ENCODE measurements around the gene DGKI.

DGKI gene

DNA sequence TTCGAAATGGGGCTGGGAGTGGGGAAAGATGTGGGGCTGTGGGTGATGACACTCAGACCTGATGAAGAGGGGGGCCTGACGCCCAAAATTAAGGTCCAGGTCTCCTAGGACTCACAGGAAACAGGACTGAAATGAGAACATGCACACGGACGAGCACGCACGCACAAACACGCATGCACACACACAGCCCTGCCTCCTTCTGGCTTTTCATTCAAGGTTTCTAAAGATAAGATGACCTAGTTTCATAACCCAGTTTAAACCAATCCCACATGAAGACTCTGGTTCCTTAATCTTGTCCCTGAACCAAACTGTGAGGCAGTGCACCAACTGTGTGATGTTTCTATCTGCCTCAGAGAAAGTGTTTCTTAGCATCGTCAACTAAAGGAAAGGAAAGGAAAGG is 162.0 kb downstream of the DGKI start:
- no peak for DNase-seq

DNA sequence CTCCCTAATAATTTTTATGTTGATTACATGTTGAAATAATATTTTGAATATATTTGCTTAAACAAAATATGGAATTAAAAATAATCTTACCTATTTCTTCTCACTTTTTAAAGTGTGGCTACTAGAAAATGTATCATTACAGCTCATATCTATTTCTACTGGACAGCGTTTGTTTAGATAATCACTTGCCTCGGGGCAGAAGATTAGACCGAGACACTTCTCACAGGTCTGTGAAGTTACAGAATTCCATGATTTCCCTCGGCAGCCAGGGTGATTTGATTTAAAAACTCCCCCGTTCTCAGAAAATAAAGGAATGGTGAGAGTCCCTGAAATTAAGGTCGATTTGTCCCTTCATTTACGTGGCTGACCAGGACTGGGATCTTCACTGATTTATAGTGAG is 162.5 kb downstream of the DGKI start:
- no peak for DNase-seq

DNA sequence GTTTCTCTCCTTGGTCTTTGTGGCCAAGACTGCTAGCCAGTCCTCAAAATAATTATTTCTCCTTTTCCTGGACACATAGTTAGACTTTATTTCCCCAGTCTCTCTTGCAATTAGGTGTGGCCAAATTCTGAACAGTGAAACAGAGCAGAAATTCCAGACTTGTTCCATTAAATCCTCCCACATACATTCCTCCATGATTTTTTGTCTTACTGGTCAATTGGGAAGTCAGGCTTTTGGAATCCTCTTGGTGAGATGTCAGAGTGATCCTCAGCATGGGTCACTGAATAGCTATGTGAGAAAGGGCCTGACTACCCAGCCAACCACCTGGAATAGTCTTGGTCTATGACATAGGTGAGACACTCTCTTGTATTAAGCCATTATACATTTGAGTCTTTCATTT is 164.2 kb downstream of the DGKI start:
- peak; percentile 91 for DNase-seq

DNA sequence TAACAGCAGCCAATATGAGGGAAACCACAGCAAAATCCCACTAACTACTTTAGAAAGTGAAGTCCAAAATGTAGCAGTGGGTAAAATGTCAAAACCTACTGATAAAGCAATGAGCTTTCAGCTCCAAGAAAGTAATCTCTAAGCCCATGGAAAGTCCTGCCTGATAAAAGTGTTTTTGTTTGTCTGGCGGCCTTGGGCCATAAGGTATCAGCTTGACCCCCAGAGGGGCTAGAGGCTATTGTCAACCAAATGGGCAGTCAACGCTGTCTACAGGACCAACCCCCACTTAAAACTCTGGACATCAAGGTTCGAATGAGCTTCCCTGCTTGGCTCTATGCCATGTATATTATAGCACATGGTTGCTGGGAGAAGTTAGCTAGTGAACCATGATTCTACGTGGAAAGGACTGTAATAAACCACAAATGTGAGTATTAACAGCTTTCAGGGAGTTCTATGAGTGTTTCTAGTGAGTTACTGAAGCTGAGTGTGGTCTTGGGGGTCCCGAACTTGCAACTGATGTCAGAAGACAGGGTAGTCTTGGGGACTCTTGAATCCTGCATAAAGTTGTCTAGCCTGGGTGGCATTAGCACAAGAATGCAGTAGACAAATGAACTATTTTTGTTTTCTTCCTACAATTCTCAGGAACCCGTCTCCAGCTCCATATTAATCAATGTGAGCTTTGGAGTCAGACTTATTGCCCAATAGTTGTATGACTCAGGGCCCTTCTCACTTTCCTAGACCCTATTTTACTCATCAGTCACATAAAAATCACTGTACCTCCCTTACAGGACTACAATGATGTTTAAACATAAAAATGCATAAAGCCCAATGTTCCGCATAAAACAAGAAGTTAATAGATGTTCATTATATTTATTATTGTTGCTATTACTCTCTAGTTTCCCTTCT is 164.9 kb downstream of the DGKI start:
- peak; percentile 93 for DNase-seq

DNA sequence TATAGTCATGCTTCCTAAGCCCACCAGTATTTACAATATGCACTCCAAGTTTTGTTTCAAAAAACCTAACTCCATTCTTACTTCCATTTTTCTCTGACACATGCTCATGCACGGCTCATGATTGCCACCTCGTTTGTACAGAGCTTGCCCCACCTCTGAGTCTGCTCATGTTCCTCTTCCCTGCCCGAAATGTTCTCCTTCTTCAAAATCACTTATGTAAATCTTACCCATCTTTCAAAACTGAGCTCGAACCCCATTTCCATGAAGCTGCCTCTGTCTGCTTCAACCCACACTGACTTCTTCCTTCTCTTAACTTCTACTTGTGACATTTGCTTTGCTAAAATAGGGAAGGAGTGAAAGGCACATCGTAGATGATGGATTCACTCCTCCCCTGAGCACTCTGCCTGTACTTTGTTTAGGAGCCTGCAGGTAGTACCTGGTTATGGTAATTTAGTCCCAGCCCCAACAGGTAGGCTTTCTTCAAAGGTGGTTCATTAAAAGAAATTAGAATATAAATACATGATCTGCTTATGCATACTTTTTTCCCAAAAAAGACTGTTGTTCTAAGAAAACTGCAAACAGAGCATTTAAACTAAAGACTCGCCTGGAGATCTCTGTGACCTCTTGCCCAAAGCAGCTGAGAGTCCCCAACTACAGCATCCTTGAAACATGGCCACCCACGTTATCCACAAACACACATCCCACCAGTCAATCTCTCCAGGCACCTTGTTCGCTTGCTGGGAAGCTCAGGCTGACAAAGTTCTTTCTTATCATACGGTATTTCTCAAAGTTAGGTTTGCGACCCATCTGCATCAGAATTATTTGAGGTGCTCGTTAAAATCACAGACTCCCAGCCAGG is 172.0 kb downstream of the DGKI start:
- no peak for DNase-seq

DNA sequence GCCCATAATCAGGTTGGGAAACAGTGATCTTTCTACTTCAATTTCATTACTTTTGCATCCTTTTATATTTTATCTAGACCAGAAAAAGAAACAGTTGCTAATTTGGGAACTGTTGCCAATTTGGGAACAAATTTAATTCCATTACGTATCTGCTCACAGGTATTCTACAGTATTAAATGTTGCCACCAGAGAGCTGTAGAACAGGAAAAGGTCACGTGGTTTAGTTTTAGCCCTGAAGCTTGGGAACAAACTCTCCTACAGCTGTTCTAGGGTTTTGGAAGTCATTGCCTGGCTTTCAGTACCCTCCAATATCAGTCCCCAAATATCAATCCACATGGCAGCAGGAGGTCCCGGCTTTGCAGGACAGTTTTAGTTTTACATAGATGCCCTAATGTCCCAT is 172.7 kb downstream of the DGKI start:
- no peak for DNase-seq

DNA sequence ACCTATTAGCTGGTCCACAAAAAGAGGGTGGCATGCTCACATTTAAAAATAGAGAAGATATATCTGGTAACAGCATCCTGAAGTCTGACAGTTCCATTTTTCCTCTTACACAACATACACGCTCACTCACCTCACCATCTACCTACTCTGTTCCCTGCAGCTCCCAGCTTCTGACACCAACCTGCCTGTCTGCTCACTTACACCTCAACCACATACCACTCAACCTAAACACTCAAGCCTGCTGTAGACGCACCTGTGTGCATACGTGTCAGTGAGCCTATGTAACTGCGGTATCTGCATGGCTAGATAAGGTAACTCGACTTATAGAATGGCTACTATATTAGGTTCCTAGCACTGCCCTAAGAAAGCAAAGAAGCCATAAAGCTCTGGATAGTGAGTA is 174.9 kb downstream of the DGKI start:
- DNase-seq, result no peak

DNA sequence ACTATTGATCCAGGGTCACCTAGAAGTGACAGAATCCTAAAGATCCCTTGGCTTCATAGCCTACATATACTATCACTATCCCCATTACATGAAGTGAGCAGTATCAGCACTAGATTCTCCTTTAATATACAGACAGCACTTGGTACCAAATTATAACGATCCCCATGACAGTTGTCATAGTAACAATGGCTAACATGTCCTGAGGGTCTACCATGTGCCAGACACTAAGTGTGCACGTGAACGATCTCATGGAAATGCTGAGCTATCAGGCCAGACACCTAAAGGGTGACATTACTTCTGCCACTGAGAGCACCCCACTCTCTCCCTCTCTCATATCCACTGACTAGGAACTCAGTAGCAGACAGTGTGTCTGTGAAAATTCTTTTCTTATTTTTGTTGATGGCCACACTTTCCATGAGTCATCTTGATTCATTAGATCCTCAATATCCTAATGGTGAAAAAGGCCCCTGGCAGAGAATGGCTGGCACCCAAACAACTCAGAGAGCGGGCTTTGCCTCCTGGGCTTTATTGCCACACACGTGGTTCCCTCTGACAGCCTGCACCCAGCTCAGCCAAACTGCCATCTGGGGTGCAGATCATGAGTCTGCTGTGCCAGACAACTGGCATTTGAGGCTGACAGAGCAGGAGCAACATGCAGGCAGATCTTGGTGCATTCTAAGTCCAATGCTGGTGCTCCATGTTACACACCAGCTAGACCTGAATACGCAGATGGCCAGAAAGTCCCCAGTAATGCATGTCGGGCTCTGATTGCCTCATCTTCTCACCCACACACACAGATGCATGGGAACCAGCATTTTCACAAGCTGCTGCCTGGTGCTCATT is 176.3 kb downstream of the DGKI start:
- peak; percentile 65 for DNase-seq

DNA sequence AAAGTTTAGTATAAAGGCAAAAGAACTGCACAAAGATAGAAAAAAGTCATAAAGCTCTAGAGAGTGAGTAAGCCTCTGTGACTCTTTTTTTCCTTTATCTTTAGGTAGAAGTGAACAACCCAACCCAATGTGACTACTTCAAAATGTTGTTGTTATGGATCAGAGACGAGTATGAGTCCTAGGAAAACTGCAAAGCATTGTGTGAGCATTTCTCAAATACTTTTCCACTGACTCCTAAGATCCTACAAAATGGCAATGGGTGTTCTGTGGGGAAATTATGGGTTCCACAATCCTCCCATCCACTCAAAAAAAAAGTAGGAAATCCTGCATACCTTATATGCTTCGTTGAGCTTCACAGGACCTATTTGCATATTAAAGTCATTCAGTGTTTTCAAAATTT is 177.1 kb downstream of the DGKI start:
- DNase-seq, result peak; percentile 75

DNA sequence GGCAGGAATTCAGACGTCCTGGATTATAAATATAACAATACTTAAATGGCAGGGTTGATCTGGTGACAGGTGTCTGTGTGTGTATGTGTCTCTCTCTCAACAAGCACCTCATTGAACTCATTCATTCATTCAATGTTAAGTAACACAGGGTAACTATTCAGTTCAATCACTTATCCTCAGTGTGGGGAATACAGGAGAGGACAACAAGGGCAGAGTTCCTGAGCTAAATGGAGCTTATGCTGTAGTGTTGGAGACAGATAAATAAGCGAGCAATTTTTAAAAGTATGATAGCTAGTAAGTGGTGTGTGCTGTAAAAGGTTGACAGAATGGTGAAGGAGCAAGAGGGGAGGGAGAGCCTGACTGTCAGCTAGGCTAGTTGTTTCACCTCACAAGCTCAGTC is 178.4 kb downstream of the DGKI start:
- DNase-seq, result no peak

DNA sequence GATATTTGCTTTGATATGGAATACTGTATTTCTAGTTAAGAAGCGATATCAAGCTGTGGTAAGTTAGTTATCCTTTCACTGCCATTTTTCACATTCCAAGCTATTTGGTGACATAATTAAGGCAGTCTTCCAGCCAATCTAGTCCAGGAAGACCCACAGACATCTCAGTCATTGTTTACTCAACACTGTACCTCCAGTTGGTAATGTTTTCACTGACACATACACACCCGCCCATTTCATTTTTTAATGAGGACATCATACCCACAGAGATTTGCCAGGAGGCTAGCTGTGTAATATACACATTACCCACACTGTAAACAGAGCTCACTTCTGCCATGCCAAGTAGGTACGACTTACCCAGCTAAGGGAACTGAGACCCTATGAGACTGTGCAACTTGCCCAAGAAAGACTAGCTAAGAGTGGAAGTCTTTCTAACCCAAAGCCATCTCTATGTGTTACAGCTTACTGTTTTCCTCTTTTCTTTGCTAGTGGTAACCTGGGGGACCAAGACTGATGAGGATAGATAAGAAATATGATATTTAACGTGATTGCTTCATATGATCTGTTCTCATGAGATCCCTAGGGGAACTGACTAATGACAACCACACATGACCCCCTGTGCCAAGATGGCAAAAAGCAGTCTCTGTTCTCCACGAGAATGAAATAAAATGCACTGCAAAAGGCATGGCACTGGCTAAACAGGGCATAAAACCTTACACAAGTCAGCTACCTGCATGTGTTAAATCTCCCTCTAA is 179.0 kb downstream of the DGKI start:
- peak; percentile 92 for DNase-seq

DNA sequence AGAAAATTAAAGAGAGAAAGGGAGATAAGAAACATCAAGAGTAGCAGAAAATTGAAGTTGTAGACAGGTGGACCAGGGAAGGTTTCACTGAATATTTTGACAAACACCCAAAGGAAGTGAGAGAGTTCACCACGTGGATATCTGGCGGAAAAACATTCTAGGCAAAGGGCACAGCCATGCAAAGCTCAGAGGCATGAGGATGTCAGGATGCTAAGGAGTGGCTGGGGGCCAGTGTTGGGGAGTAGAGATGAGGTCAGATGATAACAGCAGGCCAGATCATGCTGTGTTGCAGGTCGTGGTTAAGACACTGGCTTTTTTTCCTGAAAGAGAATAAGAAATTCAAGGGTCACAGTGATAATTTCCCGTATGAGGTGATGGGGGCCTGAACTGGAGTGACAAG is 181.9 kb downstream of the DGKI start:
- DNase-seq, result no peak

DNA sequence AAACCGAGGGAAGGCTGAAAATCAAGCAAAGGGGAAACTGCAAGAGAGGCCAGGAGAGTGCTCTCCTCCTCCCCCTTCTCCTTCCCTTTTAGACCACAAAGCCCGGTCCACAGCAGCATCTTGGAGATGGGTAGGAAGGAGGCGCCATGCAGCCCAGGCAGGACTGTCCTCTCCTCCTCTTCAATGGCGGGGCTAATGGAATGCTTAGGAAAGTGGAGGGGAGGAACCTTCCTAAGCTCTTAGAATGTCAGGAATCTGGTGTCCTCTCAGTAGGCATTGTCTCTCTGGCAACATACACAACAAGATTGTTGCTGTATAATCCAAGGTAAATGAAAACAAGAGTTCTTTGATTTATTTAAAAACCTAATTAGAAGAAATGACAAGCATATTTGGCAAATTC is 185.1 kb downstream of the DGKI start:
- peak; percentile 14 for DNase-seq

DNA sequence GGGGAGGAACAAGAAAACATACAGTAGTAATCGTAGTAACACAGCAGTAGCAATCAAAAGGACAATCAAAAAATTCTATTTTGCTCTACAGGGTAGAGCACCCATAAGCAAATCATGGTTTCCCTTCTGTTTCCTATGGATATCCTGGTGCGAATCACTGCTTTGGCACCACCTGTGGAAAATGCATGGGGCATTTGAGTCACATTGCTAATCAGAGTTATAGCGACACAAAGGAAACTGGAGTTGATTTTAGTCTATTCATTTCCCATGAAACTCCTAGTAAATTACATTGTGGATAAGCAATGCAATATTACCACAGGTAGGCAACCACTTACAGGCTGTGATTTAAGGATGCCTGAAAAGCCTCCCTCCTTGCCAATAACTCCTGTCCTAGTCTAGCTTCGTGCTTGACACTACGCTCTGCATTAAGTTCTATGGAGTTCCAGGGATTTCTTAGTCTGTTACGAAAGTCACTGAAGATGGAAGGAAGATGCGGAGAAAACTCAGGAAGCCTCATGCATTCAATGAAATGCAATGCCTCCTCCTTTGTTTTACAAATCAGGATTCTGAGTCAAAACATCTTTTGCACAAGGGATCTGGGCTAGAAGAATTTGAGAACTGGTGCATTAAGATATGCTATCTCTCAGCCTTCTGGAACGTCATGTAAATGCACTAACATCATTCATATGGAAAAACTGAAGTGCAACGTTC is 188.4 kb downstream of the DGKI start:
- DNase-seq, result no peak

DNA sequence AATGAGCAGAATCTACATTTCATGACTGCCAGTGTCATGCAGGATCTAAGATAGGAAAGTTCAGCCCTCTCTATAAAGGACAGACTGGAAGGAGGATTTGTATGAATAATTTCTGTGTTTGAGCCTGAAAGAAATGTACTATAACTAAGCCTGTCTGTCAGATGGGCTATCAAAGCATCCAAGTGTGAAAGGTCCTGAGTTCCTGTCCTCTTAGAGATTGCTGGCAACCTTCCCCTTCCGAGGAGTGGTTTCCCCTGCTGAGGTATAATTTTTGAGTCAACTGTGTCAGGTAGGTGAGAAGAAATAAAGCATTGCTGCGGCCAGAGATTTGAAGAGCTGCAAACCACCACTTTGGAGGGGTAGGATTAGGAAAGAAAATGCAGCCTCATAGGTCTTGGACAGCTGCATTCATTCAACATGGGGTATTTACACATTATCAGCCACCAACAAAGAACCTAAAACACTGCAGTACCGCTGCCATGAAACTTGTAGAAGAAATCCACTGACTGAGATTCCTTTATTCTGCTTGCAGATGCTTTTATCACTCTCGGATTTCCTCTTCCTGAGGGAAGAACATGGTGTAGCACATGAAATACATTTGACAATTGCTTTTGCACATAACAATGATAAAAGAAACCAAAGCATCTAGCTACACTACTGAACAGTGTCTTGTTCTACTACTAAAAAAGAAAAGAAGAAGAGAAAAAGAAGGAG is 189.1 kb downstream of the DGKI start:
- no peak for DNase-seq

DNA sequence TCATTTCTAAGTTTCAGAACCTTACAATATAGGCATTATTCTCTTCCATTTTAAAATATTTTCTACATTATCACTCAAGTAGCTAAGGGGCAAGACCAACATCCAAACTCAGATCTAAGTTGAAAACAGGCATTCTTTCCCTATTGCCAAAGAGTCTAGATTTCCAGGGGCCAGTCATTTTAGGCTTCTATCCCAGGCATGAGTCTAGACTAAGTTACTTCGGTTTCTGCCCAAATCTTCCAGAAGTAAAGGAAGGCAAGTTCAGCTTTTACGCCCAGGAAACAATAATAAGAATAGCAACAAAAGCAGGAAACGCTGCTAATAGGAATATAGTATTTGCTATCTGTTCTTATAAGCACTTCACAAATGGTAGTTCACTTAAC is 189.9 kb downstream of the DGKI start:
- DNase-seq, result no peak

DNA sequence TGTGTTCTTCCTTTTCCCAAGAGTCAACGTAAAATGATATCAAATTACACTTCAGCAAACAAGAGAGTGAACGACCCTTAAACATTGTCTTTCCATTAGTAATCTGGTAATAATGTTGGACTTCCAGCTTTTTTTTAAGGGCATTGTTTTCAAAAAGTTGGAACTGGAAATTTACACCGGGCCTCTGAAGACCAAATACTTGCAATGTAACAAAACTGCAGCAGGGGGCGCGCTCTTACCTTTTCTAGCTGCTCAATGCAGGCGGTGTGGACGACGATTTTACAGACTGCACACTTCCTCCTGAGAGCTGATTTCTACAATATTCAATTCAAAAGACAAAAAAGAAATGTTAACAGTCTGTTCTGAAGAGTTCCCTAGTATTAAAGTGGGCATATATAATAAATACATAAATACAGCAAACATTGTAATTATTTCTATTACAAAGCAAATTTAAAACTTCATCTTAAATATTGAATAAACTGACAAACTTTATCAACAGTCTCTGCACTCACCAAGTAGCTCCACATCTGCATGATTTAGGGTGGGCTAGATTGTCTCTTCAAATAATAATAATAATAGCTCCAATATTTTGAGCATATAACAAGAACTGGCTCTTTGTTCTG is 190.4 kb downstream of the DGKI start:
- peak; percentile 76 for DNase-seq

DNA sequence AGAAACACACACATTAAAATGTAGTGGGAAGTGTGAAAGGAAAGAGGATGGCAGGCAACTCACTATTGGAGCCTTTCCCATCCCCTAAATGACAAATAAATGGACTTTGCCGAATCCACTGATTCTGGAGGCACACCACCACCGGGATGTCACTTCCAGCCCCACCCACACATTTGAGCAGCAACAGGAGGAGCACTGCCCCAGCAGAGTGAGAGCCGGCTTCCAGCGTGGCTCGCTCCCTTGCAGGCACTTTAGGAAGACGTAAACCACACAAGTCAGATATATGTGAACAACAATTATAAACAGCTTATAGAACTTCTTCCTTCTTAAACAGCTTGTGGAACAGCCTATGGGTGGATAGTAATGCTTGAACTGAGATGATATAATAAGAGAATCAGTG is 191.0 kb downstream of the DGKI start:
- no peak for DNase-seq

DNA sequence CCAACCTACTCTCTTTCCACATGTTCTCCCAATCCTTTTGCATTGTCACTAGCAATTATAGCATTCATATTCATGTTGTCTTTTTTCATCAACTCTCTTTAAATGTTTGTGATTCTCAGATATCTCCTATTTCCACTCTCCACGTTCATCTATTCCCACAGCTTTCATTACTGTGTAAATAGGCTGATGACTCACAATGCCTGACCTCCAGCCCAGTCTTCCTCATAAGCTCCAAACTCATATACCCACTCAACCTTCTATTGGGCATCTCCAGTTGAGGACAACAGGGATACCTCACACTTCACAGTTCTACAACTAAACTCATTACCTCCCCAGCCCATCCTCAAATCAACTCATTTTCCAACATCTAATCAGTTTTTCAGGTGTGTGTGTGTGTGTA is 194.1 kb downstream of the DGKI start:
- DNase-seq, result peak; percentile 30

DNA sequence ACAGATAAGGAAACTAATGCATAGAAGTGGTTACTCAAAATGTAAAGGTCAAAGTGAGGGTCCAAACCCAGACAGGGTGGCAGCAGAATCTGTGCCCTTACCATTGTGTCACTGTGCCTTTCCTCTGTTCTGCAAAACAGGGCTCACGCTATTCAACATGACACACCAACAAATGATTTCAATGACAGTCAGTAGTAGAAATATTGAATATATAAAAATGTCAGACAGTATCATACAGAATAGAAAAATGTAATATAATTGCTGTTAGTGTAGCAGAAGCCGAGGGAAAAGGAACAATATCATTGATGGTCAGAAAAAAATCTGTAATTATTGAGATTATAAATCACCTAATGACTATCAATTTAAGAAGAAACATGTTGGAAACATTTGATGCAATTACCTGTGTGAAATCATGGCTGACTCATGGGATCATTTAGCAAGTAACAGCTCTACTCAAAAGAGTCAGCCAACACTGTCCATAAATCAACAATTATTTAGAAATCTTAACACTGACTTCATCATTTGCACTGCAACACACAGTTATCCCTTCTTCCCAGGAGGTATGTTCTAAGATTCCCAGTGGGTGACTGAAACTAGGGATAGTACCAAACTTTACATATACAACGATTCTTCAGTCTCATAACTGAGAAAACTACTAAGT is 198.7 kb downstream of the DGKI start:
- no peak for DNase-seq
